Fibroblast of skin of right biceps (primary cell): Measurements from ENCODE around the gene TSPEAR.
"Not testable (repeated sequence)": the region's sequence is repeated elsewhere in the genome, so short reads cannot be mapped to it uniquely, and the experiment has no call there.

Experiments
- DNase-seq: peaks from one replicate; pipeline ENCODE4 v3.0.0-alpha.2; 2013

TSPEAR gene

GRCh38 chr21:44510109-44510507, 201.3 kb downstream of the TSPEAR start:
- no peak for DNase-seq

GRCh38 chr21:44509539-44509938, 201.8 kb downstream of the TSPEAR start:
- no peak for DNase-seq

GRCh38 chr21:44508711-44509445, 202.5 kb downstream of the TSPEAR start:
- DNase-seq, result no peak

- DNase-seq, result no peak
Observed at GRCh38 chr21:44508426-44508710, 203.0 kb downstream of the TSPEAR start.

GRCh38 chr21:44507673-44508425, 203.5 kb downstream of the TSPEAR start:
- no peak for DNase-seq

- DNase-seq, result no peak
Observed at GRCh38 chr21:44506279-44507255, 204.8 kb downstream of the TSPEAR start.

- DNase-seq, result no peak
Observed at GRCh38 chr21:44505673-44506278, 205.6 kb downstream of the TSPEAR start.

- DNase-seq, result no peak
Observed at GRCh38 chr21:44503901-44504399, 207.4 kb downstream of the TSPEAR start.

GRCh38 chr21:44503006-44503889, 208.1 kb downstream of the TSPEAR start:
- DNase-seq, result not testable (repeated sequence)

GRCh38 chr21:44502171-44502958, 209.0 kb downstream of the TSPEAR start:
- DNase-seq, result no peak

- DNase-seq, result no peak
Observed at GRCh38 chr21:44500111-44500510, 211.3 kb downstream of the TSPEAR start.

- no peak for DNase-seq
Observed at GRCh38 chr21:44499631-44500030, 211.7 kb downstream of the TSPEAR start.

- no peak for DNase-seq
Observed at GRCh38 chr21:44499211-44499560, 212.2 kb downstream of the TSPEAR start.

- no peak for DNase-seq
Observed at GRCh38 chr21:44498280-44499210, 212.8 kb downstream of the TSPEAR start.

GRCh38 chr21:44497703-44498126, 213.7 kb downstream of the TSPEAR start:
- no peak for DNase-seq

GRCh38 chr21:44496564-44497550, 214.5 kb downstream of the TSPEAR start:
- no peak for DNase-seq

- no peak for DNase-seq
Observed at GRCh38 chr21:44495611-44496563, 215.5 kb downstream of the TSPEAR start.
